SK-N-SH (cell line): ENCODE results near the gene NDUFAF5. TPM values are rescaled to one million over a fixed set of nuclear protein-coding genes. Genes with fewer than 3 reads are reported as not detected.

Experiments
- CTCF ChIA-PET: fragments of 300-600, 350-600 bp; formaldehyde crosslinking; extraction: SDS; loops from one replicate; lab custom pipeline; 2021; lab: Yijun Ruan, JAX
- POLR2A ChIA-PET: fragments of 350-600 bp; sonication (Branson Sonifier 250); formaldehyde crosslinking; extraction: SDS; loops from one replicate; lab custom pipeline; 2020; ENCODE audit warnings: antibody characterized with exemption, inconsistent platforms; lab: Yijun Ruan, JAX
- DNase-seq: peaks from one replicate; pipeline ENCODE4 v3.0.0; 2012
- H2AFZ ChIP-seq: fragments of 200-600 bp; sonication (generic); 2 replicates; pipeline ENCODE4 v1.8.1; 2016; ENCODE audit warnings: antibody characterized with exemption, mild to moderate bottlenecking, low read depth
- H3F3A ChIP-seq: fragments of 200-600 bp; sonication (generic); replicated peaks from 2 replicates; pipeline ENCODE3; 2016; ENCODE audit warnings: antibody characterized with exemption, mild to moderate bottlenecking; ENCODE audit not compliant: insufficient read depth
- H3K27ac ChIP-seq, 2 experiments: fragments of 200-500 bp in 1 of 2; fragments of 200-600 bp in 1 of 2; sonication (Bioruptor generic) in 1 of 2; sonication (generic), shearing (Covaris generic) in 1 of 2; 2 replicates each; pipeline versions ENCODE4 v1.5.1 to v1.6.1; 2014 to 2016; ENCODE audit warnings: low read depth in 2 of 2, inconsistent platforms in 1 of 2, low read length in 1 of 2, mild to moderate bottlenecking in 1 of 2, mixed read lengths in 1 of 2
- H3K27me3 ChIP-seq: fragments of 200-600 bp; sonication (generic), shearing (Covaris generic); 2 replicates; pipeline ENCODE4 v1.6.1; 2016; ENCODE audit warnings: mixed run types; ENCODE audit not compliant: insufficient read depth
- H3K36me3 ChIP-seq, 2 experiments: fragments of 200-500 bp in 1 of 2; fragments of 200-600 bp in 1 of 2; sonication (Bioruptor generic) in 1 of 2; sonication (generic) in 1 of 2; replicated peaks in 1 of 2; 2 replicates each; pipeline versions ENCODE3 to v1.5.1; 2014 to 2016; ENCODE audit warnings: low read length in 1 of 2, mild to moderate bottlenecking in 1 of 2; ENCODE audit not compliant: insufficient read depth in 2 of 2, control insufficient read depth in 1 of 2
- H3K4me1 ChIP-seq, 2 experiments: fragments of 200-500 bp in 1 of 2; fragments of 200-600 bp in 1 of 2; sonication (Bioruptor generic) in 1 of 2; sonication (generic), shearing (Covaris generic) in 1 of 2; 2 replicates each; pipeline versions ENCODE4 v1.5.1 to v1.6.1; 2014 to 2016; ENCODE audit warnings: low read depth in 1 of 2, low read length in 1 of 2, mixed run types in 1 of 2; ENCODE audit not compliant: insufficient read depth in 2 of 2, control insufficient read depth in 1 of 2
- H3K4me2 ChIP-seq: fragments of 200-600 bp; sonication (generic), shearing (Covaris generic); 2 replicates; pipeline ENCODE4 v1.6.1; 2017; ENCODE audit warnings: mixed run types
- H3K4me3 ChIP-seq, 2 experiments: fragments of 200-500 bp in 1 of 2; fragments of 200-600 bp in 1 of 2; sonication (Bioruptor generic) in 1 of 2; sonication (generic), shearing (Covaris generic) in 1 of 2; 2 replicates each; pipeline versions ENCODE4 v1.5.1 to v1.8.1; 2014 to 2016; ENCODE audit warnings: low read depth in 2 of 2, inconsistent platforms in 1 of 2, low read length in 1 of 2, mild to moderate bottlenecking in 1 of 2, mixed read lengths in 1 of 2, moderate library complexity in 1 of 2
- H3K79me2 ChIP-seq: fragments of 200-600 bp; sonication (generic); 2 replicates; pipeline ENCODE4 v1.8.1; 2017; ENCODE audit warnings: mild to moderate bottlenecking; ENCODE audit not compliant: insufficient read depth
- H3K9ac ChIP-seq: fragments of 200-600 bp; sonication (generic); 2 replicates; pipeline ENCODE4 v1.6.1; 2017; ENCODE audit warnings: mixed run types
- H3K9me2 ChIP-seq: fragments of 200-600 bp; sonication (generic); 2 replicates; pipeline ENCODE4 v1.6.1; 2017; ENCODE audit warnings: mixed run types
- H3K9me3 ChIP-seq: fragments of 200-600 bp; sonication (generic); 2 replicates; pipeline ENCODE4 v1.6.1; 2017; ENCODE audit warnings: mixed run types, mild to moderate bottlenecking, moderate library complexity
- H4K20me1 ChIP-seq: fragments of 200-600 bp; sonication (generic); 2 replicates; pipeline ENCODE4 v1.6.1; 2017; ENCODE audit warnings: mild to moderate bottlenecking, mixed run types; ENCODE audit not compliant: insufficient read depth
- CTCF ChIP-seq: fragments of 200-600 bp; sonication (generic); IDR thresholded peaks from 2 replicates; pipeline ENCODE4 v1.6.1; 2017; ENCODE audit warnings: antibody characterized with exemption, mild to moderate bottlenecking, moderate library complexity
- ELF1 ChIP-seq: IDR thresholded peaks from 2 replicates; pipeline ENCODE4 v1.4.0; 2012
- FOSL2 ChIP-seq: IDR thresholded peaks from 2 replicates; pipeline ENCODE4 v1.4.0; 2012; ENCODE audit warnings: low read depth, mild to moderate bottlenecking, moderate library complexity, borderline replicate concordance
- FOXM1 ChIP-seq: IDR thresholded peaks from 2 replicates; pipeline ENCODE4 v1.4.0; 2012; ENCODE audit warnings: low read depth, mild to moderate bottlenecking
- GATA2 ChIP-seq: sonication (generic); formaldehyde crosslinking; IDR thresholded peaks from 2 replicates; pipeline ENCODE4 v1.5.0; 2020; ENCODE audit warnings: mild to moderate bottlenecking, missing genetic modification reagents
- IRF3 ChIP-seq: fragments of 150-350 bp; IDR thresholded peaks from 2 replicates; pipeline ENCODE4 v1.6.1; 2016; ENCODE audit warnings: mild to moderate bottlenecking, low read depth, low read length
- MEF2A ChIP-seq: IDR thresholded peaks from 2 replicates; pipeline ENCODE4 v1.4.0; 2012; ENCODE audit warnings: low read depth, borderline replicate concordance
- NFIC ChIP-seq: IDR thresholded peaks from 2 replicates; pipeline ENCODE4 v1.4.0; 2012; ENCODE audit warnings: borderline replicate concordance
- NRF1 ChIP-seq: IDR thresholded peaks from 2 replicates; pipeline ENCODE4 v1.6.1; 2012; ENCODE audit warnings: low read depth, mild to moderate bottlenecking, low read length
- POLR2AphosphoS5 ChIP-seq: IDR thresholded peaks from 2 replicates; pipeline ENCODE4 v1.6.1; 2012; ENCODE audit warnings: low read depth, low read length
- RAD21 ChIP-seq: IDR thresholded peaks from 2 replicates; pipeline ENCODE4 v1.6.1; 2012; ENCODE audit warnings: mild to moderate bottlenecking, low read length
- REST ChIP-seq: IDR thresholded peaks from 2 replicates; pipeline ENCODE4 v1.6.1; 2012; ENCODE audit warnings: mild to moderate bottlenecking, low read depth, low read length, moderate library complexity
- RXRA ChIP-seq: IDR thresholded peaks from 2 replicates; pipeline ENCODE4 v1.4.0; 2012; ENCODE audit warnings: low read depth, mild to moderate bottlenecking, borderline replicate concordance
- SIN3A ChIP-seq: IDR thresholded peaks from 2 replicates; pipeline ENCODE4 v1.6.1; 2012; ENCODE audit warnings: low read depth, mild to moderate bottlenecking, low read length, moderate library complexity, borderline replicate concordance
- SMC3 ChIP-seq: IDR thresholded peaks from 2 replicates; pipeline ENCODE4 v1.6.1; 2012; ENCODE audit warnings: low read depth, low read length, improper control_type of control experiment
- TCF12 ChIP-seq: IDR thresholded peaks from 2 replicates; pipeline ENCODE4 v1.4.0; 2012
- TEAD4 ChIP-seq: IDR thresholded peaks from 2 replicates; pipeline ENCODE4 v1.4.0; 2012; ENCODE audit warnings: mild to moderate bottlenecking, borderline replicate concordance; ENCODE audit not compliant: insufficient read depth
- USF1 ChIP-seq: IDR thresholded peaks from 2 replicates; pipeline ENCODE4 v1.4.0; 2012; ENCODE audit warnings: low read depth, borderline replicate concordance
- YY1 ChIP-seq: IDR thresholded peaks from 2 replicates; pipeline ENCODE4 v1.4.0; 2012; ENCODE audit warnings: low read depth, mild to moderate bottlenecking
- ZBTB33 ChIP-seq: IDR thresholded peaks from 2 replicates; pipeline ENCODE4 v1.4.0; 2012; ENCODE audit warnings: low read depth, borderline replicate concordance
- WGBS: methylation state at CpG from one replicate; pipeline ENCODE4 v1.1.6; 2017; ENCODE audit warnings: low lambda C conversion rate; 5-methylcytosine and 5-hydroxymethylcytosine counted together
- polyA plus RNA-seq, 3 experiments: library from polyadenylated mRNA; depleted of rRNA; stranded (reverse); fragments of >200 nt; gene quantifications; 2 replicates each; pipeline ENCODE4 v1.2.3, GENCODE V29; 2012

NDUFAF5 gene
- polyA plus RNA-seq, 1 of the 3 experiments (the other 2 are of a cell fraction): 8.0 TPM

- CTCF ChIA-PET: no interaction called here
- no peaks in the 10 kb centered on the region for H3K36me3 ChIP-seq
- no peaks in the 10 kb centered on the region for H3K9me2 ChIP-seq
- no peak for TF ChIP-seq IRF3
- no peak for TF ChIP-seq GATA2
- no peak for TF ChIP-seq TCF12
- TF ChIP-seq NRF1: no peak
- no peak for TF ChIP-seq YY1
- no peak for TF ChIP-seq ELF1
- TF ChIP-seq REST: no peak
- no peak for TF ChIP-seq NFIC
- TF ChIP-seq MEF2A: no peak
- TF ChIP-seq RAD21: no peak
- no peak for TF ChIP-seq SIN3A
- TF ChIP-seq TEAD4: no peak
- no peak for TF ChIP-seq CTCF
- no peak for TF ChIP-seq RXRA
- no peak for TF ChIP-seq USF1
- TF ChIP-seq SMC3: no peak
- no peak for TF ChIP-seq FOSL2
- TF ChIP-seq POLR2AphosphoS5: no peak
- TF ChIP-seq ZBTB33: no peak
- TF ChIP-seq FOXM1: no peak
- TF ChIP-seq, all 33 proteins: peak for 0
- Histone ChIP-seq H3F3A (no peaks in the 10 kb centered on the region), H2AFZ (no peak overlapping the region), H4K20me1 (no peaks in the 10 kb centered on the region), H3K9ac (no peak overlapping the region), H3K4me1 (no peaks in the 10 kb centered on the region), H3K27ac (no peak overlapping the region), H3K27me3 (no peaks in the 10 kb centered on the region; the same call in 1 of the 2 replicates), H3K9me3 (no peaks in the 10 kb centered on the region), H3K79me2 (no peaks in the 10 kb centered on the region), H3K4me3 (no peak overlapping the region), H3K4me2 (no peak overlapping the region)
- POLR2A ChIA-PET: no interaction called here
- no peak for DNase-seq
- 12% methylated on average over 1 of the region's 1 CpG for WGBS
Observed at GRCh38 chr20:13852306-13852705, 67.5 kb downstream of the NDUFAF5 start.
